Measurements from ENCODE around the gene TRIM26.

Gene TRIM26

DNA sequence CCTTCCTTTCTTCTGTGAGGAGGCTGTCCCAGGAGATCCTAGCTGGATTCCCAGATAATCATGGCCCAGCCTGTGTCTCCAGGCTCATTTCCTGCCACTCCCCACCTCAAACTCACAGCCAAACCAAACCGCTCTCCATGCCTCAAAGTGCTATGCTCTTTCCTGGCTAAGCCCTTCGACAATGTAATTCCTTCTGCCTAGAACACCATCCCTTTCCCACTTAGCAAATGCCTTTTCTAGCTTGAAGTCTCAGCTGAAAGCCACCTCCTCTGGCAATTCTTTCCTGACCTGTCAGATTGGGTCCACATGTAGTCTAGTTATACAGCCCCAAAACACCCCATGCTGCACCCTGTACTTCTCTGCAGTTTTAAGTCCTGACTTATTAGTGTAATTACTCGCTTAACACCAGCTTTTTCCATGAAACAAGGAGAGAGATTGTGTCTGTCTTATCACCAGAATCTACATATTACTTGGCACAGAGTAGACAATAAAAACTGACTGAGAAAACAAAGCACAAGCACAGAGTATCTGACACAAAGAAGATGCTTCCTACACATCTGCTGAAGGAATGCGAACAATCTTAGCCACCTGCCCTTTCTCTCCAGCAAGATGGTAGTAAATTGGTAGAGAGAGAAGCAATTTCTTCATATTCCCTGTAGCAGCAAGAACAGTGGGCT, 5.4 kb downstream of the TRIM26 start:
- DNase-seq: peak; percentile 18

DNA sequence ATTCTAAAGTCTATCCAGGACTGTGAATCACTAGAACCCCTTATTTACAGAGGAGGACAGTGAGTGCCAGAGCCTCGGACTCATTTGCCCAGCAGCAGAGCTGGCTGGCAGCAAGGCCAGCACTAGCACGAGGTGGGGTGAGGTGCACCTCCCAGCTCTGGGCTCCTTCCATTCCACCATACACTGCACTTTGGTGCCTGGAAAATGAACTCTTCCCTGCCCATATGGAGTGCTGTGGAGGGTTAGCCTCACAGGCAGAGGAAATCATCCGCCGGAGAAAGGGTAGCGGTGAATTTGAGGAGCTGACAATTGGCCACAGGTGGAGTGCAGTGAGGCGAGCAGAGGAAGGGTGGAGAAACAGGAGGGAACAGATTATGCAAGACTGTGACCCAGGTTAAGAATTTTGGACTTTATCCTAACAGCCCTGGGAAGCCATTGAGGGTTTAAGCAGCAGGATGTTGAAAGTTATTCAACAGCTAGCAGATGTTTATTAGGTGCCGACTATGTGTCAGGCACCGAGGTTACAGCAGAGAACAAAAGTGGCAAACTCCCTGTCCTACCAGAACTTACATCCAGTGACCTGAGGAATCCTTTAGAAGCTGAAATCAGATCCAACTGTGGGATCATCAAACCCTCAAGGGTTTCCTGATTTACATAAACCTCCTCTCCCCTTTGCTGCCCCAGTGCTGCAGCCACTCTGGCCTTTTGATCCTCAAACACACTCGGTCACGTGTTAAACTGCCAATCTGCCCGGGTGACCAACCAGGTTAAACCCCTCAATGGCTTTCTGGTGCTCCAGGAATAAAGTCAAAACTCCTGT, 6.2 kb downstream of the TRIM26 start:
- DNase-seq: peak; percentile 21

DNA sequence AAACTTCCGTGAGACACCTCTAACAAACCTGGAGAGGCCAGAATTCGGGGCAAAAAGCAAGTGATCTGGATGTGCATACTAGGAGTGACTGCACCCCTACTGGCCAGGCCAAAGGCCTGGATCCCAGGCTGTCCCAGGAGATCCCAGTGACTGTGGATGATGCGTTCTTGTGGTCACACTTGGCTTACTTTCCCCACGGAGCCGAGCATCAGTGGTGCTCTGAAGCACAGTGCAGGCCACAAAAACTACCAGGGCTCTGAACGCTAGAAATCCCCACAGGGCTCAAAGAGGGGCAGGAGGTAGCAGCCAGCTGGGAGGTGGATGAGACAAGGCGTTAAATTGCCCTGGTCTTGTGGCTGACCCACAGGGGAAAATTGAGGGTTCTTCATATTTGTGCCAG, 7.1 kb downstream of the TRIM26 start:
- no peak for DNase-seq

DNA sequence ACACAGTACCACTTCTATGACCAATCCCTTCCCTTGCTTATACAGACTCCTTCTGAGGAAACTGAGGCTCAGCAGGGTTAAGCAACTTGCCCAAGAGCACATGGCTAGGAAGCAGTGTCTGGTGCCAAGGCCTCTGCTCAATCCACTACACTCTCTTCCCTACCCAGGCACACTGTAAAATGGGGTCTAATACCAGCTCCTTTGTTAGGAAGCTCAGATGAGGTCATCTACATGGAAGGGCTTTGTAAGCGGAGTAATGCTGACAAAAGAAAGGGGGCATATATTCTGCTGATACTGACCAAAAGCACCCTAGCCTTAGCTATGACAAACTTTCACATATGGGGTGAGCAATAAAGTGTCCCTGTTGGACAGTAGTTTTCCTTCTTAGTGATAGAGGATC, 9.1 kb downstream of the TRIM26 start:
- DNase-seq: no peak

DNA sequence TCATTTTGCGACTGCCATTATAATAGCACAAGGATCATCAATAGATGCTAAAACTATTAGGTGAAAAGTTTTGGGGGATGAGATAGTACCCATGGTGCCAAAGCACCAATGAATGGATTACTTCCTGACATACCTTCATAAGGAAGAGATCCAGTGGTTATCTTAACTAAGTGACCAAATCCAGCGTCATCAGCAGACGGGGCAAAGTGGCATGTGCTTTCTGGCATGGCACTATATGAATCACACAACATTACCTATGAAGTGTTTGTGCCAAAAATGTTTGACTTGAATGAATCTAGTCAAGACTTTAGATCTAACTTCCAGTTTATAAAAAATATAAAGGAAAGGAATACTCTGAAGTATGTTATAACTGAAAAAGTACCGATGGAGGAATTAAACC, 10.8 kb downstream of the TRIM26 start:
- no peak for DNase-seq

DNA sequence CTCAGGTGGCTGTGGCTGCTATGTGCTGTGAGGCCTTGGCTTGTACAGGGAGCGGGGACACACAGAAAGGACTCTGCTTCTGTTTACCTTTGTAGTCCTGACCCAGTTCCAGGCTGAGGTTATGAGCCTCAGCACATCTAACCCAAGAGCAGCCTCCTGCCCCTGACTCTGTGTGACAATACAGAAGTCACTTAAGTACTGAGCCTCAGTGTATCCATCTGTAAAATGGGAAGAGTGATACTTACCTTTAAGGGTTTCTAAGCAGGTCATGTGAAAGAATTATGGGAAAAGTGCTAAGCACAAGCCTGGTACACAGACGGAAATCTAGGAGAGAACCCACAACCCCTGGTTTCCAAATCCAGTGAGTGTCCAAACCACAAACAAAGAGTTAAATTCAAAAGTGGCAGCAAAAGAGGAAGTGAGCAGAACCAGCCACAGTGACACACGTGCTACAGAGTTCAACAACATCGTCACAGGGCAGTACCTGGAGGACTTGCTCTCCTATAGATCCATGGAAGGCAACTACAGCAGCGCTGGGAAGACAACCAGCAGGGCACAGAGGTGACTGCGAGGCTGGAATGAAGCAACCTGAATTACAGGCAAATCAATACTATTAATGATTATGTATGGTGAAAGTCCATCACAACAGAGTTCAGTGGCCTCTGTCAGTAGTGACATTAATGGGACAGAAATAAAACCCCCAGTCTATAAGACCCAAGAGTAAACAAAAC, 12.5 kb downstream of the TRIM26 start:
- no peak for DNase-seq

DNA sequence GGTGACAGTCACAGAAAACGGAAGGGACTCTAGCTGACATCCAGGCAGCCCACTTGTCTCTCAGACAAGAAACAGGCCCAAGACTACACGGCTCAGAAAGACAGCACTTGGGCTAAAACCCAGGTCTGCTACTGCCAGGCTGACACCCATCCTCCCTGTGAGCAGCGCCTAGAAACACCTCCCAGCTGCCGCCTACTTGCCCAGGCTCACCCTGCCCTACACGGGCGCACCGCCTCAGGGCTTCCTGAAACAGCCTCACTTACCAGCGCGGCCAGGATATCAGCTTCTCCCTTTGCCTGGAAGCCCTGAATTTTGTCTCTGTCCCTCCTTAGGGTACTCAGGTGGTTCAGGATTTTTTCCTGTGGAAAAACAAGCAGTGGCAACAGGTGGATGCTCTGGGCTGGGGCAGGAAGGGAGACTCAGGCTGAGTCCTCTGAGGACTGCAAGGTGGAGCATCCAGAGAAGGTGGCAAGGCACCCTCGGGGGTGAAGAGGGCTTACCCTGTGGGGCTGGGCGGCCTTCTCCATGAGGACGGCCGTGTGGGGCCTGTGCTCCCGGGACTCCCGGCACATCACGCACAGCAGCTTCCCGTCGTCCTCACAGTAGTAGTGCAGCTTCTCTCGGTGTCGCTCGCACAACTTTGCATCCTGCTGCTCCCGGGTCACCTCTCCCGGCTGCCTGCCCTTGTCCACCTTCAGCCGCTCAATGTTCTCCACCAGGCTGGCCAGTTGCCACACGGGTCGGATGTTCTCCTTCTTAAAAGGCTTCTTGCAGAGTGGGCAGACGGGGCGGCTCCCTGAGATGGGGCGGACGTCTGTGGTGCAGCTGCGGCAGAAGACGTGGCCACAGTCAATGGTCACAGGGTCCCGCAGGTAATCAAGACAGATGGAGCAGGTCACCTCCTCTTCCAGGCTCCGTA, 14.8 kb downstream of the TRIM26 start:
- DNase-seq: no peak

DNA sequence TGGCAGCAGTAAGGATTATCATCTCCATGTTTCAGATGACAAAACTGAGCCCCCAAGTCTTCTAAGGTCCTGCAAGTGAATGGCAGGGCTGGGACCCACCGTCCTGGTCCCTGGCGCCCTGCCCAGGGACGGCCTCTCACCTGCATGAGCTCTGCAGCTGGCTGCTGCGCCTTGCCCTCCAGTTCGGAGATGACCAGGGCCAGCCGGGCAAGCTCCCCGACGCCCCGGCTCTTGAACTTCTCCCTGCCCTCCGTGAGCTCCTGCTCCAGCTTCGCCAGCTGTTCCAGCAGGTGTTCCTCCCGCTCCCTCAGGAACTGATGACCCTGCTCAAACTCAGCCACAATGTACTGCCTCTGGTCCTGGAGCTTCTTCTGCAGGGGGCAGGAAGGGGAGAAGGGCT, 16.8 kb downstream of the TRIM26 start:
- no peak for DNase-seq

DNA sequence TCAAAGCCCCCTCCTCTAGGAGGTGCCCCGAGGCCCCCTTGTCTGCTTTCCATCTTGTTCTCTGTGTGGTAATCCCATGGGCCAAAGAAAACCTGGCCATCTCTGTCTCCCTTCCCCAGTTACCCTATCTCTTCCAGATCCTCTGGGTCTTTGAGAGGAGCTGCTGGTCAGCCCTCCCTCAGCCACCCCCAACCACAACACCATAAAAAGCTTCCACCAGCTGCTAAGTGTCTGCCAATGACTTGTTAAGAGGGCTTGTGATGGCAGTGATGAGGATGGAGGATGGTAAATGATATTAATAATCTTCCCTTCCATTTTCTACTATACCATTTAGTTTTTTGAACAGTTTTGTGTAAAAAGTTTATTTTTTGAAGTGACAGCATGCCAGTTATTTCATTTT, 17.3 kb downstream of the TRIM26 start:
- no peak for DNase-seq

DNA sequence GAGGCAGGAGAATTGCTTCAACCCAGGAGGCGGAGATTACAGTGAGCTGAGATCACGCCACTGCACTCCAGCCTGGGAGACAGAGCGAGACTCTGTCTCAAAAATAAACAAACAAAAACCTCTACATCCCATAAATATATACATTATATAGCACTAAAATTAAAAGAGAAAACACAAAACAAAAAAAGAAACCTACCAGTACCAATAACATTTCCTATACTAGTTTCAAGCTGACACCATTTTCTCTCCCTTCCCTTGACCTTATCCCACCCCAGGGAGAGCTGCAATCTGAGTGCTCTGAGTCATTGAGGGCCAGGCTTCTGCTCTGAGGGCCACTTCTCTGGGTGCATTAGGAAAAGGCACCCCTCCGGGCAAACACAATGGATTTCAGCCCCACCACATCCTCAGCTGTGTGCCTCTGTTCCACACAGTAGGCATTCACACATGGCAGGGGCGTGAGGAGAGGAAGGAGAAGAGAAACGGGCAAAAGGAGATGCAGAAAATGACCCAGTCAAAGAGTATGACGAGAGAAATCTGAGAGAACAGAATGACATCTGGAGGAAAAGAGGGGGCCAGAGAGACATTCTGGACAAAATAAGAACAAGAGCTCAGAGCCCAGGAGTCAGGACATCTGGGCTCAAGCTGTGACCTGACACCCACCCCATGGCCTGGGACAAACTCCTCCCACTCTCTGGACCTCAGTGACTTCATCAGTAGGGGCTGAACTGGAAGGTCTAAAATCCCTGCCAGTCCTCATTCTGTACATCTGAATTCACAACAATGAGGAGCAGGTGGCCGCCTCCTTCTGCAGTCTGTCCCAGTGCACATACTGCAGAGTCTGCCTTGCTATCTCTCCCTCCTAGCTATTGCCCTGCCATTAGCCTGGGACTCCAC, 18.2 kb downstream of the TRIM26 start:
- no peak for DNase-seq

DNA sequence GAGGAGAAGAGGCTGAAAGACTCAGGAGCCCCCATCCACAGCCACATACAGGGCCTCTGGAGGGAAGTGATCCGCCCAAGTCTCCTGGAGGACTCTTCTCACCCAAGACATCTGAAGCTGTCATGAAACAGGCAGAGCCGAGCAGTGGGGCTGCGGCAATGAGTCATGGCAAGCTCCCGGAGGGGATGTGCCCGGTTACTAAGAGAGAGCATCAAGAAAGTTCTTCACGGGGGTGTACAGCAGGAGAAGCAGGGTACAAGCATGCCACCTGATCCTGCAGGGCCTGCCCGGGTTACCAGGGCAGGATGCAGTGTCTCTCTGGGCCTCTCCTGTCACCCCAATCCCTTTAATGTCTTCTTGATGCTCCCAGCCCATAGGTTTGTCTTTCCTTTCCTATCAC, 21.1 kb downstream of the TRIM26 start:
- no peak for DNase-seq

DNA sequence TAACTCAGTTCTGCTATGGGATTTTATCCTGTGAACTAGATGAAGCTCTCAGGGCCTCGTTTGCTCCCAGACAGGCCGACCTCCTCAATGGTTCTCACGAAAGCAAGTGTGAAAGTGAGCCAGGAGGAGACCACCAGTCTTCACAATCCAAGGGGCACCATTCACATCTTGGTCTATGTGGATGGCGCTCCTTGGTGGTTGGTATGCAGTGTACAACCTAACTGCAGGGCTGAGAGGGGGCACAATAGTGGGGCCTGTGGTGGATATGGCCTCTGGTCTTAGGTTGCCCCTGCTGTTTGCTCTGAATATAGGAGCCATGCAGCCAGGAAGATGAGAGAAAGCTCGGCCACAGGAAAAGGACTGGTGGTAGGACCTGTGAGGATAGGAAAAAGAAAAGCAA, 24.7 kb downstream of the TRIM26 start:
- no peak for DNase-seq

DNA sequence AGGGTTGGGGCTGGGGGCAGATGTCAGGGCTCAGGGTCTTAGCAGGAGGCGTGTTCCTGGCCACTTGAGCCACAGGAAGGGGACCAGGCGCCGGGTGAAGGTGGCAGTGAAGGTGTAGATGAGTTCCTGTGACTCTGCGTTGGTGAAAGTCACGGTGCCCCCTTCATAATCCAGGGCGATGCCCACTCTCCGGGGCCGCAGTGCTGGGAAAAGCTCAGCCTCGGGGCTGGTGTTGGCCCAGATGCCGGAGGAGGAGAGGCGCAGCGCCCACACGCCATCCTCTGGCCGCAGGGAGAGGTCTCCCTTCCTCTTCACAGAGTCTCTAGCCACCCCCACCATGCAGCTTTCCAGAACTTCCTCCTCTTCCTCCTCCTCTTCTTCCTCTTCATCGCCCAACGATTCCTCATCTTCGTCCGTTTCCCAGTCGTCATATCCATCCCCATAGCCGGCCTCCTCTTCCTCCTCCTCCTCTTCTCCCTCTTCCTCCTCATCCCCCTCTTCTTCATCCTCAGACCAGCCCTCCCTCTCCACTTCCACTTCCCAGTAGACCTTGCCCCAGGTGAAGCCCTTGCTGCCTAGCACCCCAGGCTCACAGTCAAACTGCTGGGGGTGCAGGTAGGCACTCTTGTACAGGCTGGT, 27.2 kb downstream of the TRIM26 start:
- no peak for DNase-seq

DNA sequence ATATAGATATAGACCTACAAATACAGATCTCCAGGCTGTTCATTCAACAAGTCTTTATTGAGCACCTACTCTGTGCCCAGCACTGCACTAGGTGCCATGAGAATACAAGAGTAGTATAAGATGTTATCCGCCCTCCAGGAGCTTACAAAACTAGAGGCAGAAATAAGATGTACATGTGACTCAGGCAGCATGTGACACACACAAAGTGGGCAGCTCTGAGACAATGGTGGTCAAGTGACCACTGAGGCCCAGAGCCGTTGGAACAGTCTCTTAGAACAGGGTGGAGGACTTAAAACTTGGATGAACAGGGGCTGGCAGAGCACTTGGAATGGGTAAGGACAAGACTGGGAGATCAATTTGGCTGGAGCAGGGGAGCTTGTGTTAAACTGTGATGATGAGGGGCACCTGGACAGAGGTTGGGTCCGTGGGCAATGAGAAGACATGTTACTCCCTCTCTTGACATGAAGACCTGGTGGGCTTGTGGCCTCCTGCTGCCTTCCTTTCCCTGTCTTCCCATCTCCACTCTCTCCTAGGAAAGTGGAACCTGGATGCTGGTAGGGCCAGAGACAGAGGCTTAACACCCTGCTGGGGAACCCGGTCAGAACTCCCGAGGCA, 28.7 kb downstream of the TRIM26 start:
- no peak for DNase-seq

DNA sequence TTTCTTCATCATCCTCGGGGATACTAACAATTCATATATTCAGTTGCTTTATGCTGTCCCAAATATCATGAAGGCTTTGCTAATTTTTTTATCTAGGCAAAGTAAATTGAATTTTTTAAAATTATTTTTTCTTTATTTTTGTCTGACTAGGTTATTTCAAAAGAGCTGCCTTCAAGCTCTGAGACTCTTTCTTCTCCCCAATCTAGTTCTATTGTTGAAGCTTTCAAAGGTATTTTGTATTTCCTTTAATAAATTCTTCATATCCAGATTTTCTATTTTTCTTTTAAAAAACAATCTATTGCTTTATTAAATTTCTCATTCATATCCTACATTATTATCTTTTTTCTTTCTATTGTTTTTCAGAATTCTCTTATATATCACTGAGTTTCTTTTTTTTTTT, 33.1 kb downstream of the TRIM26 start:
- no peak for DNase-seq

DNA sequence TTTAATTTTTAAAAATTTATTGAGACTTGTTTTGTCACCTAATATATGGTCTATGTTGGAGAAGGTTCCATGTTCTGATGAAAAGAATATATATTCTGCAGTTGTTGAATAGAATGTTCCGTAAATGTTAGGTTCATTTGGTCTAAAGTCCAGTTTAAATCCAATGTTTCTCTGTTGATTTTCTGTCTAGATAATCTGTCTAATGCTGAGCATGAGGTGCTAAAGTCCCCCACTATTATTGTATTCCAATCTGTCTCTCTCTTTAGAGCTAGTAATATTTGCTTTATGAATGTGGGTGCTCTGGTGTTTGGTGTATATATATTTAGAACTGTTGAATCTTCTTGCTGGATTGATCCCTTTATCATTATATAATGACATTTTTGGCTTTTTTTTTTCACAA, 34.4 kb downstream of the TRIM26 start:
- no peak for DNase-seq

DNA sequence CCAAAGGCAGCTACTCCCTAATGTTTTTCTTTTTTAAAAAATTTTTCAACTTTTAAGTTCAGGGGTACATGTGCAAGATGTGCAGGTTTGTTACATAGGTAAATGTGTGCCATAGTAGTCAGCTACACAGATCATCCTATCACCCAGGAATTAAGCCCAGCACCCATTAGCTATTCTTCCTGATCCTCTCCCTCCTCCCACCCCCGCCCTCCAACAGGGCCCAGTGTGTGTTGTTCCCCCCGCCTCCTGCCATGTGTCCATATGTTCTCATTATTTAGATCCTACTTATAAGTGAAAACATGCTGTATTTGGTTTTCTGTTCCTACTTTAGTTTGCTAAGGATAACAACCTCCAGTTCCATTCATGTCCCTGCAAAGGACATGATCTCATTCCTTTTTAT, 37.4 kb downstream of the TRIM26 start:
- peak; percentile 13 for DNase-seq

DNA sequence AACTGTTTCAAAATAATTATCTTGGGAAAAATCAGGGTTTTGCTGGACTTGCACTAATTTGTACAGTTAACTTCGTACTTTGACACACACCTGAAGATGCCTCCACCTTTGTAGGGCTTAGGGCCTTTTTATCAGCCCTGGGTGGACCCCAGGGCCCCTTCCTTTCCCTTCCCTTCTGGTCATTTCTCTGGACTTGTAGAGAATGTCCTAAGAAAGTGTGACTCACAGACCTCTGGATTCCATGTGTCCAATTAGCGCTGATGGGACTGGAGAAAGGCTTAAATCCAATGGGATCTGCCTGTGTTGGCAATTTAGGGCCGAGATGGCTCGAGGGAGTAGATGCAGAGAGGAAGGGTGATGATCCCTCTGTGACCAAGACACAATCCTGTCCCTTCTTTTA, 40.5 kb downstream of the TRIM26 start:
- DNase-seq: no peak

DNA sequence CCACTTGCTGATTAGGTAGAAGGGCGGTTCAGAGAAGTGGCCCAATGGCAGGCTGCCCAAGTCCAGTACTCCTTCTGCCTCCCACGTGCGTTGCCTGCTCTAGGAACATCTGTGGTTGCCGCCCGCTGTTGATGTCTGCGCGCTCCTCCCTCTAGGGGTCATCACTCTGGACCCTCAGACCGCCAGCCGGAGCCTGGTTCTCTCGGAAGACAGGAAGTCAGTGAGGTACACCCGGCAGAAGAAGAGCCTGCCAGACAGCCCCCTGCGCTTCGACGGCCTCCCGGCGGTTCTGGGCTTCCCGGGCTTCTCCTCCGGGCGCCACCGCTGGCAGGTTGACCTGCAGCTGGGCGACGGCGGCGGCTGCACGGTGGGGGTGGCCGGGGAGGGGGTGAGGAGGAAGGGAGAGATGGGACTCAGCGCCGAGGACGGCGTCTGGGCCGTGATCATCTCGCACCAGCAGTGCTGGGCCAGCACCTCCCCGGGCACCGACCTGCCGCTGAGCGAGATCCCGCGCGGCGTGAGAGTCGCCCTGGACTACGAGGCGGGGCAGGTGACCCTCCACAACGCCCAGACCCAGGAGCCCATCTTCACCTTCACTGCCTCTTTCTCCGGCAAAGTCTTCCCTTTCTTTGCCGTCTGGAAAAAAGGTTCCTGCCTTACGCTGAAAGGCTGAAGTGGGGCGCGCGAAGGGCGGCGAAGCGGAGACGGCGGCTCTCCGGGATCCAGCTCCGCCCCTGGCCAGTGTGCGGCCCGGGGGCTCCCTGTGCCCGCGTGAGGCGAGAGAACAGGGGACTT, 41.3 kb downstream of the TRIM26 start:
- peak; percentile 67 for DNase-seq
